NCI-H2196 treated with DMSO at 0.1 percent for 48 hours (cell line): ENCODE measurements around the gene NUBP2.

Experiments
- DNase-seq: peaks from one replicate; lab custom pipeline; 2025; ENCODE audit not compliant: unreplicated experiment; lab: John Stamatoyannopoulos, UW

The NUBP2 gene

GRCh38 chr16:1757714-1758461 is 24.9 kb upstream of the NUBP2 start:
- no peak for DNase-seq

- DNase-seq, result no peak
Observed at GRCh38 chr16:1758923-1759322, 23.8 kb upstream of the NUBP2 start.

GRCh38 chr16:1759511-1759910 is 23.2 kb upstream of the NUBP2 start:
- no peak for DNase-seq

- no peak for DNase-seq
Observed at GRCh38 chr16:1760911-1761310, 21.8 kb upstream of the NUBP2 start.

GRCh38 chr16:1761751-1762150 is 21.0 kb upstream of the NUBP2 start:
- no peak for DNase-seq

GRCh38 chr16:1762196-1762878 is 20.4 kb upstream of the NUBP2 start:
- DNase-seq, result no peak

GRCh38 chr16:1762879-1763520 is 19.8 kb upstream of the NUBP2 start:
- DNase-seq, result no peak

- no peak for DNase-seq
Observed at GRCh38 chr16:1763521-1764511, 18.9 kb upstream of the NUBP2 start.

- DNase-seq, result no peak
Observed at GRCh38 chr16:1764971-1765370, 17.8 kb upstream of the NUBP2 start.

GRCh38 chr16:1765826-1766225 is 16.9 kb upstream of the NUBP2 start:
- no peak for DNase-seq

GRCh38 chr16:1766231-1766630 is 16.5 kb upstream of the NUBP2 start:
- no peak for DNase-seq

- no peak for DNase-seq
Observed at GRCh38 chr16:1766701-1767100, 16.1 kb upstream of the NUBP2 start.

- no peak for DNase-seq
Observed at GRCh38 chr16:1767116-1767994, 15.4 kb upstream of the NUBP2 start.

- no peak for DNase-seq
Observed at GRCh38 chr16:1768061-1768766, 14.5 kb upstream of the NUBP2 start.

GRCh38 chr16:1768767-1769401 is 13.9 kb upstream of the NUBP2 start:
- DNase-seq, result no peak

GRCh38 chr16:1769402-1770300 is 13.1 kb upstream of the NUBP2 start:
- DNase-seq, result no peak

GRCh38 chr16:1770328-1771187 is 12.2 kb upstream of the NUBP2 start:
- peak; percentile 88 for DNase-seq
